Smooth muscle cell (in vitro differentiated cells): ENCODE data around the gene FKRP. TPM values are rescaled to one million over a fixed set of nuclear protein-coding genes. Genes with fewer than 3 reads are reported as not detected.
A peak's percentile ranks its signal among the peaks of the same experiment; 100 is the strongest.

Experiments
- DNase-seq: peaks from one replicate; lab custom pipeline; 2025; ENCODE audit not compliant: unreplicated experiment; lab: John Stamatoyannopoulos, UW
- H2AFZ ChIP-seq: fragments of 200-600 bp; sonication (generic); 2 replicates; pipeline ENCODE4 v1.6.0; 2016; ENCODE audit warnings: antibody characterized with exemption, low read depth, mild to moderate bottlenecking
- H3F3A ChIP-seq: fragments of 200-600 bp; sonication (generic); 2 replicates; pipeline ENCODE4 v1.6.0; 2017; ENCODE audit warnings: antibody characterized with exemption, low read depth
- H3K27ac ChIP-seq: fragments of 200-600 bp; sonication (generic); 2 replicates; pipeline ENCODE4 v1.5.1; 2016; ENCODE audit warnings: low read depth, mild to moderate bottlenecking
- H3K27me3 ChIP-seq: fragments of 200-600 bp; sonication (generic); 2 replicates; pipeline ENCODE4 v1.6.1; 2016; ENCODE audit warnings: low read depth, mild to moderate bottlenecking
- H3K36me3 ChIP-seq: fragments of 200-600 bp; sonication (generic); 2 replicates; pipeline ENCODE4 v1.5.1; 2016; ENCODE audit warnings: low read depth
- H3K4me1 ChIP-seq: fragments of 200-600 bp; sonication (generic); 2 replicates; pipeline ENCODE4 v1.5.1; 2016; ENCODE audit warnings: low read depth
- H3K4me2 ChIP-seq: fragments of 200-600 bp; sonication (generic); 2 replicates; pipeline ENCODE4 v1.6.0; 2016; ENCODE audit warnings: mild to moderate bottlenecking
- H3K4me3 ChIP-seq: fragments of 200-600 bp; sonication (generic); 2 replicates; pipeline ENCODE4 v1.5.1; 2016; ENCODE audit warnings: mild to moderate bottlenecking
- H3K79me2 ChIP-seq: fragments of 200-600 bp; sonication (generic); 2 replicates; pipeline ENCODE4 v1.6.0; 2016; ENCODE audit warnings: low read depth, mild to moderate bottlenecking
- H3K9ac ChIP-seq: fragments of 200-600 bp; sonication (generic); 2 replicates; pipeline ENCODE4 v1.6.0; 2016; ENCODE audit warnings: low read depth
- H3K9me3 ChIP-seq: fragments of 200-600 bp; sonication (generic); replicated peaks from 2 replicates; pipeline ENCODE4 v1.5.1; 2016; ENCODE audit warnings: low read depth
- H4K20me1 ChIP-seq: fragments of 200-600 bp; sonication (generic); 2 replicates; pipeline ENCODE4 v1.6.0; 2016; ENCODE audit warnings: low read depth
- CTCF ChIP-seq: fragments of 200-600 bp; sonication (generic); IDR thresholded peaks from 2 replicates; pipeline ENCODE4 v1.5.1; 2017; ENCODE audit warnings: borderline replicate concordance, mild to moderate bottlenecking, antibody characterized with exemption; ENCODE audit not compliant: insufficient read depth, poor library complexity, severe bottlenecking
- WGBS: methylation state at CpG from one replicate; pipeline ENCODE4 v1.1.7; 2016; ENCODE audit warnings: low lambda C conversion rate; 5-methylcytosine and 5-hydroxymethylcytosine counted together
- microRNA counts: library from miRNA; unstranded; fragments of <30 nt; microRNA quantifications from one replicate; lab custom pipeline; 2016
- microRNA-seq: library from miRNA; unstranded; fragments of <30 nt; microRNA quantifications from one replicate; pipeline ENCODE4, GENCODE V29; 2016; ENCODE audit warnings: borderline number of aligned reads
- polyA plus RNA-seq: library from polyadenylated mRNA; unstranded; fragments of >200 nt; fragmentation: Nextera tagmentation; extraction: Ambion mirVana; gene quantifications from 2 replicates; pipeline ENCODE4 v1.2.1, GENCODE V29; 2016
- small RNA-seq: library from RNA; depleted of rRNA; stranded (forward); fragments of <200 nt; gene quantifications from one replicate; pipeline ENCODE3, GENCODE V24; 2014
- total RNA-seq: library from RNA; depleted of rRNA; stranded (reverse); fragments of >200 nt; gene quantifications from 2 replicates; pipeline ENCODE4 v1.2.3, GENCODE V29; 2014

The FKRP gene
- total and polyA plus RNA-seq, 2 experiments from 2014 or later = 18.9 to 35.2 TPM

GRCh38 chr19:46806656-46807055 is 60.8 kb downstream of the FKRP start:
- DNase-seq = no peak
- no peaks in the 10 kb centered on the region for H3K36me3 ChIP-seq
- 68% methylated on average over 7 of the region's 7 CpGs for WGBS
- H3K27ac ChIP-seq = no peak overlapping the region
- H3K4me3 ChIP-seq = no peak overlapping the region
- H3K9me3 ChIP-seq = no peaks in the 10 kb centered on the region
- H3K27me3 ChIP-seq = no peaks in the 10 kb centered on the region
- H3K9ac ChIP-seq = no peak overlapping the region
- no peaks in the 10 kb centered on the region for H3K4me1 ChIP-seq
- no peaks in the 10 kb centered on the region for H3K79me2 ChIP-seq
- H2AFZ ChIP-seq = no peak overlapping the region
- no peak overlapping the region for H3K4me2 ChIP-seq
- no peaks in the 10 kb centered on the region for H3F3A ChIP-seq
- no peak for TF ChIP-seq CTCF
- no peaks in the 10 kb centered on the region for H4K20me1 ChIP-seq

MicroRNA genes within 50 kb of the gene (microRNA counts, 767-probe panel; counts per million panel counts)
- microRNA hsa-miR-320e (lab: Ali Mortazavi, UCI) = 7,175 counts per million, percentile 42 among the panel's probes with 10 or more counts

Small RNA genes lying within 50 kb of the gene (microRNA-seq; reads per million reads assigned to microRNA genes)
- gene MIR320E = 13.4 reads per million, percentile 19 among the genes with 10 or more reads in this experiment

Small RNA genes lying within 50 kb of the gene (small RNA-seq; reads per million reads assigned to genes)
- gene MIR320E (0.11 reads per million), gene RF00019 (not detected)

Other genes with a start within 250 kb of the FKRP start
- gene CALM3, start 144.7 kb upstream of the FKRP start, total RNA-seq = 152 and 172 TPM in 2 replicates
- gene CALM3, start 144.7 kb upstream of the FKRP start, polyA plus RNA-seq = 165 and 183 TPM in 2 replicates
- gene PTGIR, start 121.0 kb upstream of the FKRP start, total RNA-seq = 0.09 and 2.3 TPM in 2 replicates
- gene PTGIR, start 121.0 kb upstream of the FKRP start, polyA plus RNA-seq = 0.81 and 1.3 TPM in 2 replicates
- not detected in 2 replicates for gene GNG8, start 109.9 kb upstream of the FKRP start, total RNA-seq
- gene GNG8, start 109.9 kb upstream of the FKRP start, polyA plus RNA-seq = 3.3 TPM in 1 of 2 replicates, not detected in the other
- gene DACT3, start 84.9 kb upstream of the FKRP start, total RNA-seq = 6.2 and 12.3 TPM in 2 replicates
- gene DACT3, start 84.9 kb upstream of the FKRP start, polyA plus RNA-seq = 19.1 and 22.7 TPM in 2 replicates
- gene PRKD2, start 28.9 kb upstream of the FKRP start, total RNA-seq = 8.6 and 24.2 TPM in 2 replicates
- gene PRKD2, start 28.9 kb upstream of the FKRP start, polyA plus RNA-seq = 34.6 and 45.9 TPM in 2 replicates
- gene STRN4, start 393 bp downstream of the FKRP start, total RNA-seq = 47.1 and 55.7 TPM in 2 replicates
- gene STRN4, start 393 bp downstream of the FKRP start, polyA plus RNA-seq = 69.1 and 72.1 TPM in 2 replicates
- 101 TPM in 2 replicates for gene SLC1A5, start 42.5 kb downstream of the FKRP start, total RNA-seq
- 224 and 231 TPM in 2 replicates for gene SLC1A5, start 42.5 kb downstream of the FKRP start, polyA plus RNA-seq
- gene AP2S1, start 104.8 kb downstream of the FKRP start, total RNA-seq = 142 and 204 TPM in 2 replicates
- 471 and 488 TPM in 2 replicates for gene AP2S1, start 104.8 kb downstream of the FKRP start, polyA plus RNA-seq
- gene ARHGAP35, start 114.9 kb downstream of the FKRP start, total RNA-seq = 19.8 and 20.0 TPM in 2 replicates
- 6.9 TPM in 2 replicates for gene ARHGAP35, start 114.9 kb downstream of the FKRP start, polyA plus RNA-seq